HUES64 (cell line): ENCODE results near the gene PTPN5.

Experiments used
- H3K27ac ChIP-seq: 2 replicates; pipeline ENCODE4 v1.7.0; 2013; ENCODE audit warnings: low read depth, low read length, inconsistent platforms
- H3K27me3 ChIP-seq: 2 replicates; pipeline ENCODE4 v1.6.1; 2013; ENCODE audit warnings: mild to moderate bottlenecking, low read length; ENCODE audit not compliant: insufficient read depth
- H3K36me3 ChIP-seq: 2 replicates; pipeline ENCODE4 v1.6.1; 2013; ENCODE audit warnings: mild to moderate bottlenecking, low read length; ENCODE audit not compliant: insufficient read depth
- H3K4me1 ChIP-seq: 2 replicates; pipeline ENCODE4 v1.6.1; 2013; ENCODE audit warnings: mild to moderate bottlenecking, low read length, moderate library complexity; ENCODE audit not compliant: insufficient read depth
- H3K4me3 ChIP-seq: 2 replicates; pipeline ENCODE4 v1.5.1; 2013; ENCODE audit warnings: mild to moderate bottlenecking, low read length, moderate library complexity
- H3K9ac ChIP-seq: 2 replicates; pipeline ENCODE4 v1.6.1; 2013; ENCODE audit warnings: mild to moderate bottlenecking, low read depth, low read length
- H3K9me3 ChIP-seq: 2 replicates; pipeline ENCODE4 v1.6.1; 2013; ENCODE audit warnings: low read depth, low read length; ENCODE audit not compliant: insufficient read depth
- WGBS: fragments of 150-250, 120-280 bp; methylation state at CpG from one replicate; pipeline ENCODE4 v1.1.7; 2013; ENCODE audit warnings: missing lambda C conversion rate; 5-methylcytosine and 5-hydroxymethylcytosine counted together

PTPN5 gene

GRCh38 chr11:18772211-18772610 lies 19.4 kb downstream of the PTPN5 start:
- Histone ChIP-seq H3K4me3 (no peak overlapping the region), H3K9ac (no peak overlapping the region), H3K27ac (no peak overlapping the region), H3K9me3 (no peaks in the 10 kb centered on the region), H3K27me3 (no peaks in the 10 kb centered on the region), H3K36me3 (no peaks in the 10 kb centered on the region), H3K4me1 (peaks cover 14% of the 10 kb centered on the region; the same call in 1 of the 2 replicates)
- 91% methylated on average over 5 of the region's 5 CpGs for WGBS

DNA sequence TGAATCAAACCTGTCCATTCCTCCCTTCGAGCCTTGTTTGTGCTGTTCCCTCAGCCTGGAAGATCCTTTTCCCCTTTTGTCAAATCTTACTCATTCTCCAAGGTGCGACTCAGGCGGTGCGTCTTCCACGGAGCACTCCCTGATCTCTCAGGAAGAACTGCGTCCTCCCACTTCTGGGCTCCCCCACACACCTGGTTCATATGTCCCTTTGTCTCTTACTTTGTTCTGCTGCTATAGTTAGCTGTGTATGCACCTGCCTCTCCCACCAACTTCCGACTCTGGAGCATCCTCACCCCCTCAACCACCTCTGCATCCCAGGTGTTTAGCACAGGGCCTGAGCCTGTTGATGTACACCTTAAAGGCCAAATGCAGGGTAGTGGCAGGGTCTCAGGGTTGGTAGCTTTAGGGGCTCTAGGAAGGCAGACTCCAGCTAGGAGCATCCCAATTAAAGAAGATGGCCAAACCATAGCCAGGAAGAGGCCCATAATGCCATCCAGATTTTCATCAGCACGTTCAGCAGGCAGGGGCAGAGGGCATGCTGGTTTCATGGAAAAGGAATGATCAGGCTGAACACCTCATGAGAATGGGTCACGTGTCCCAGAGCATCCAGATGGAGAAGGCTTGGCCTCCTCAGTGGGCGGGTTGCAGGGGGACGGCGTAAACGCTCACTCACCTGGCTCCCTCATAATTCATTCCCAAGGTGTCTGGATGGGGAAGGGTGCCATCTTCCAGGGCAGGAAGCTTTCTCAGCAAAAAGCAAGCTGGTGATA lies 20.1 kb downstream of the PTPN5 start:
- WGBS, result 88% methylated on average over 13 of the region's 13 CpGs
- Histone ChIP-seq H3K4me3 (no peak overlapping the region), H3K27me3 (no peaks in the 10 kb centered on the region), H3K36me3 (no peaks in the 10 kb centered on the region), H3K27ac (no peak overlapping the region), H3K4me1 (peaks cover 14% of the 10 kb centered on the region; the same call in 1 of the 2 replicates), H3K9ac (no peak overlapping the region), H3K9me3 (no peaks in the 10 kb centered on the region)

DNA sequence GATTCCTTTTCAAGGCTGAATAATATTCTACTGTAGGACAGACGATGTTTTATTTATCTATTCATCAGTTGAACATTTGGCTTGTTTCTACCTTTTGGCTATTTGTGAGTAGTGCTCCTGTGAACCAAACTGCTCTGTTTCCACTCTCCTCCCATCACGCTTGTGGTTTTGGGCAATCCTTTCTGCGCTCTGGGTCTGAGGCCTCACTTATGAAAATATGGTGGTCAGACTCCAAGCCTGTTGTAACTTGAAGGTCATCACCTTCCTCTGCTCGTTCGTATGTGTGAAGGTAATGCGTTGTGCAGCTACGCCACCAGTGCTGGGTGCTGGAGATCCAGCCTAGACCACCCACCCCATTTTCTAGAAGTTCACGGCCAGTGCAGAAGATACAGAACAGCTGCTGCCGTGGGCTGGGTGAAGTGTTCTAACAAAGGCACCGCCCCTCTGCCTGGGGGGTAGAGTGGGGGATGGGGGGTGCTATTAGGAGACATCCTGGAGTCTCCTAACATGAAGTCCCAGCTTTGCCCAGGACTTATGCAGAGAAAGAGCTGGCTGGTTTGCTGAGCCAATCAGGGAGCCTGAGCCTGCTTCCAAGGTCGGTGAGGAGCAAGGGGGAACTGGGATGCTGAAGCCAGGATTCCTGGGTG lies 21.0 kb downstream of the PTPN5 start:
- H3K27me3 ChIP-seq, result no peaks in the 10 kb centered on the region
- H3K9me3 ChIP-seq, result no peaks in the 10 kb centered on the region
- no peaks in the 10 kb centered on the region for H3K36me3 ChIP-seq
- H3K9ac ChIP-seq, result no peak overlapping the region
- 80% methylated on average over 10 of the region's 11 CpGs for WGBS
- peaks cover 14% of the 10 kb centered on the region; the same call in 1 of the 2 replicates for H3K4me1 ChIP-seq
- no peak overlapping the region for H3K27ac ChIP-seq
- H3K4me3 ChIP-seq, result no peak overlapping the region

DNA sequence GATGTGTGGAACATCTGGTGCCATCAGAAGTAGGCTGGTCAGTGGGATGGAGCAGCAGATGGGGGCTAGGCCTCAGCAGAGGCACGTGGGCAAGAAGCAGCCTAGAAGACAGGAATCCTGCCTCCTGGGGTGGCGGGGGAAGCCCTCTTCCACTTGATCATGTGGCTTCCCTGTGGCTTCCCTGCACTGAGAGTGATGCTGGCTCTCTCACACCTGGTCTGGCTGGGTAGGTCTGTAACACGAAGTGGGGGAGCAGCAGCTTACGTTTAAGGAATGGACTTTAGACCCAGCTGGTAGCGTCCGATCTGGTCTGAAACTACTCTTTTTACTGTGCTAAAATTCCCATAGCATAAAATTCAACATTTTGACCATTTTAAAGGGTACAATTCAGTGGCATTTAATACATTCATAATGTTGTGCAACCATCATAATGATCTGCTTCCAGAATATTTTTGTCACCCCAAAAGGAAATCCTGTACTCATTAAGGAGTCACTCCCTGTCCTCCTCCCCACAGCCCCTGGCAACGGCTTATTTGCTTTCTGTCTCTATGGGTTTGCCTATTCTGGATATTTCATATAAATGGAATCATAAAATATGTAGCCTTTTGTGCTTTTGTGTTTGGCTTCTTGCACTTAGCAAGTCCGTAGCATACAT lies 21.7 kb downstream of the PTPN5 start:
- Histone ChIP-seq H3K4me3 (no peak overlapping the region), H3K4me1 (peaks cover 14% of the 10 kb centered on the region; the same call in 1 of the 2 replicates), H3K9ac (no peak overlapping the region), H3K27me3 (no peaks in the 10 kb centered on the region), H3K36me3 (no peaks in the 10 kb centered on the region), H3K9me3 (no peaks in the 10 kb centered on the region), H3K27ac (no peak overlapping the region)
- 63% methylated on average over 7 of the region's 8 CpGs for WGBS

DNA sequence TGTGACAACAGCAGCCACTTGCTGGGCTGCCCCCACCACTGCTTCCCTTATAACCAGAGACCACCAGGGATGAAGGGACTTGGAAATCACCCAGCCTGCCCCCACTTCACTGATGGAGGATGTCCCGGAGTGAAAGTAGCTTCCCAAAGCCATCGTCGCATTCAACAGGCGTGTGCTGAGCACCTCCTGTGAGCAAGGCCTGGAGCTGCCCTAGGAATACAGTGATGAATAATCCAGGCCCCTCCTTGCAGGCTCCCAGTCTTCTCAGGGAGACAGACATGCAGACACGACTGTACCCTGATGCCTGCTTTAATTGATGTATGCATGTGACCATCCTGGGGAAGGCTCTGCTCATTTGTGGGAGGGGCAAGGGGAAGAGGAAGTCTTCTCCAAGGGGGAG lies 22.6 kb downstream of the PTPN5 start:
- Histone ChIP-seq H3K9ac (no peak overlapping the region), H3K27me3 (no peaks in the 10 kb centered on the region), H3K4me3 (no peak overlapping the region), H3K9me3 (no peaks in the 10 kb centered on the region), H3K4me1 (peaks cover 14% of the 10 kb centered on the region; the same call in 1 of the 2 replicates), H3K27ac (no peak overlapping the region), H3K36me3 (no peaks in the 10 kb centered on the region)
- 87% methylated on average over 5 of the region's 5 CpGs for WGBS

DNA sequence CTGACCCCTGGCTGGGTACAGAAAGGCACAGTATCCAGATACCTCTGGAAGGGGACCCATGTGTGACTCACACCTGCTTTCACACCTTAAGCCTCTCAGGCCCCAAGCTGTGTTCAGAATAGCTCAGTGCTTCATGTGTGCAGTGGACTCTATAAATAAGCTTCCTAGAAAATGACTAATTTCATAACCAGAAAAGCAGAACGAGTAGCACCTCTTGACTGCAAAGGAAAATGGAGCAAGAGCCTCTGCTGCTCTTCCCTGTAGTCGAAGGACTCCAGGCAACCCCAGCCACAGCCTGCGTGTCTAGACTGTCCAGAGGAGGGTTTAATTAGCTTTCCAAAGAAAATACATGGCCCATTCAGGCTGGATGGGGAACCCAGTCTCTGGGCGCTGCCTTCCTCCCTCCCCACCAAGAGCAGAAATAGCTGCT lies 23.1 kb downstream of the PTPN5 start:
- Histone ChIP-seq H3K27ac (no peak overlapping the region), H3K9ac (no peak overlapping the region), H3K27me3 (no peaks in the 10 kb centered on the region), H3K4me3 (no peak overlapping the region), H3K9me3 (no peaks in the 10 kb centered on the region), H3K4me1 (peaks cover 9% of the 10 kb centered on the region; the same call in 1 of the 2 replicates), H3K36me3 (no peaks in the 10 kb centered on the region)
- 90% methylated on average over 4 of the region's 4 CpGs for WGBS

GRCh38 chr11:18766015-18766414 lies 25.6 kb downstream of the PTPN5 start:
- WGBS, result 98% methylated on average over 2 of the region's 2 CpGs
- Histone ChIP-seq H3K4me3 (no peak overlapping the region), H3K27ac (no peak overlapping the region), H3K36me3 (no peaks in the 10 kb centered on the region), H3K9ac (no peak overlapping the region), H3K4me1 (no peaks in the 10 kb centered on the region), H3K27me3 (no peaks in the 10 kb centered on the region), H3K9me3 (no peaks in the 10 kb centered on the region)

- H3K27me3 ChIP-seq, result no peaks in the 10 kb centered on the region
- H3K9me3 ChIP-seq, result no peaks in the 10 kb centered on the region
- no peaks in the 10 kb centered on the region for H3K36me3 ChIP-seq
- no peak overlapping the region for H3K9ac ChIP-seq
- no peak overlapping the region for H3K4me3 ChIP-seq
- H3K4me1 ChIP-seq, result no peaks in the 10 kb centered on the region
- H3K27ac ChIP-seq, result no peak overlapping the region
- 82% methylated on average over 6 of the region's 6 CpGs for WGBS
Measured at GRCh38 chr11:18765554-18765953, 26.0 kb downstream of the PTPN5 start.

DNA sequence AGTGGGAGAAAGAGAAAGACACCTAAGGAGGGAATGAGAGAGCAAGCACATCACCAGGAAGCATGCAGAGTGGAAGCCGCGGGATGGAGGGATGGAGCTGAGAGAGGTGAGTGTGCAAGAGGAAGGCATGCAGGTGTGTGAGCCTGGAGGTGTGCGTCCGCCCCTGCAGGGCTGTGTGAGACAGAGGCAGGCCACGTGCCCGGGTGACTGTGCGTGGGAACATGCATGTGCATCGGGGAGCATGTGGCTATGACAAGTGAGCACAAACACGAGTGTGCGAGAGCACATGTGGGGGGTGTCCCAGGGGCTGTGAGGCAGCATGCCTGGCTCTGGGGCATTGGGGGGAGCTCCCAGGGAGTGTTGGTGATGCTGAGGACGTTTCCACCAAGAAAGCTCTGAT lies 29.9 kb downstream of the PTPN5 start:
- H3K27me3 ChIP-seq, result no peaks in the 10 kb centered on the region
- WGBS, result 89% methylated on average over 11 of the region's 11 CpGs
- no peaks in the 10 kb centered on the region for H3K36me3 ChIP-seq

GRCh38 chr11:18761144-18761543 lies 30.5 kb downstream of the PTPN5 start:
- no peaks in the 10 kb centered on the region for H3K9me3 ChIP-seq
- no peaks in the 10 kb centered on the region for H3K36me3 ChIP-seq
- H3K4me3 ChIP-seq, result no peak overlapping the region
- 84% methylated on average over 1 of the region's 3 CpGs for WGBS
- no peaks in the 10 kb centered on the region for H3K4me1 ChIP-seq
- H3K27me3 ChIP-seq, result no peaks in the 10 kb centered on the region
- H3K9ac ChIP-seq, result no peak overlapping the region
- H3K27ac ChIP-seq, result no peak overlapping the region

More for the DNA sequence above, 29.9 kb downstream of the PTPN5 start:
- H3K4me3 ChIP-seq, result no peak overlapping the region
- H3K27ac ChIP-seq, result no peak overlapping the region
- H3K9ac ChIP-seq, result no peak overlapping the region
- H3K4me1 ChIP-seq, result no peaks in the 10 kb centered on the region
- no peaks in the 10 kb centered on the region for H3K9me3 ChIP-seq

DNA sequence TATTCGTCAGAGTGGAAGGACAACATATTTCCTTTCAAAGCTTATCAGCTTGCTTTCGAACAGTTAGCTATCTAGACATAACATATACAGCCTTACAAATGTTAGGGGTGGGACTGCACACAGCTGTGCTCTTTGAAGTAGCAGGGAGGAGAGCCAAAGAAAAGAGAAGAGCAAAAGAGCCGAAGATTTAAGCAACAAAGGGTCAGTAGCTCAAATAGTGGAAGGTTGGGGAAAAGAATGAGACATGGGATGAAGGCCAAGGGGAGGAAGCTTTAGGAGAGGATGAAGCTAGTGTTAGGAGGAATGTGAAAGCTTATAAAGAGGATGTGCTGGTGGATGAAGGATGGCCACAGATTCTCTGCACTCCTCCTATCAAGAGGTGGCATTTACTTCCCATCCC lies 33.8 kb downstream of the PTPN5 start:
- Histone ChIP-seq H3K9ac (no peak overlapping the region), H3K4me3 (no peak overlapping the region), H3K27ac (no peak overlapping the region), H3K36me3 (no peaks in the 10 kb centered on the region), H3K27me3 (no peaks in the 10 kb centered on the region), H3K9me3 (no peaks in the 10 kb centered on the region), H3K4me1 (no peaks in the 10 kb centered on the region)
- 89% methylated on average over 3 of the region's 3 CpGs for WGBS
